Mesenchymal stem cell (in vitro differentiated cells and primary cell): ENCODE data around the gene WDTC1.
"Not testable (repeated sequence)": the region's sequence is repeated elsewhere in the genome, so short reads cannot be mapped to it uniquely, and the experiment has no call there.

ENCODE experiments used
- DNase-seq: peaks from one replicate; pipeline ENCODE4 v3.0.0-alpha.2; 2013
- H2AFZ ChIP-seq: one replicate; pipeline ENCODE4 v1.6.1; 2013; ENCODE audit warnings: low read depth, mild to moderate bottlenecking, control low read depth, inconsistent platforms, low read length, moderate library complexity
- H2AK5ac ChIP-seq: 2 replicates; pipeline ENCODE4 v1.6.1; 2013; ENCODE audit warnings: low read length, moderate library complexity, mild to moderate bottlenecking, inconsistent platforms; ENCODE audit not compliant: severe bottlenecking
- H2BK120ac ChIP-seq: one replicate; pipeline ENCODE4 v1.6.1; 2013; ENCODE audit warnings: low read depth, mild to moderate bottlenecking, inconsistent platforms, low read length, moderate library complexity
- H2BK12ac ChIP-seq, 2 experiments: one replicate each; pipeline ENCODE4 v1.6.1; 2013; ENCODE audit warnings: inconsistent platforms in 2 of 2, low read length in 2 of 2, mild to moderate bottlenecking in 2 of 2, moderate library complexity in 2 of 2, control low read depth in 1 of 2
- H2BK15ac ChIP-seq: one replicate; pipeline ENCODE4 v1.6.1; 2013; ENCODE audit warnings: mild to moderate bottlenecking, low read depth, inconsistent platforms; ENCODE audit not compliant: poor library complexity, severe bottlenecking
- H2BK5ac ChIP-seq: 2 replicates; pipeline ENCODE4 v1.6.1; 2013; ENCODE audit warnings: low read depth, mild to moderate bottlenecking, low read length, control low read depth, inconsistent platforms; ENCODE audit not compliant: poor library complexity, severe bottlenecking
- H3K14ac ChIP-seq, 2 experiments: one replicate each; pipeline ENCODE4 v1.6.1; 2013; ENCODE audit warnings: inconsistent platforms in 2 of 2, low read length in 2 of 2, control low read depth in 1 of 2, mild to moderate bottlenecking in 1 of 2, moderate library complexity in 1 of 2
- H3K18ac ChIP-seq, 2 experiments: one replicate each; pipeline ENCODE4 v1.6.1; 2013; ENCODE audit warnings: inconsistent platforms in 2 of 2, low read length in 2 of 2, control low read depth in 1 of 2, low read depth in 1 of 2, mild to moderate bottlenecking in 1 of 2
- H3K23ac ChIP-seq, 2 experiments: one replicate each; pipeline ENCODE4 v1.6.1; 2013; ENCODE audit warnings: inconsistent platforms in 2 of 2, low read length in 2 of 2, mild to moderate bottlenecking in 2 of 2, moderate library complexity in 2 of 2, control low read depth in 1 of 2
- H3K27ac ChIP-seq: 2 replicates; pipeline ENCODE4 v1.5.1; 2013; ENCODE audit warnings: mild to moderate bottlenecking, moderate library complexity, low read length, control low read depth, inconsistent platforms; ENCODE audit not compliant: poor library complexity, severe bottlenecking
- H3K27me3 ChIP-seq, 2 experiments: 2 replicates each; pipeline versions ENCODE4 v1.6.1 to v1.7.0; 2013; ENCODE audit warnings: low read length in 2 of 2, mild to moderate bottlenecking in 2 of 2, moderate library complexity in 2 of 2, control low read depth in 1 of 2, inconsistent platforms in 1 of 2; ENCODE audit not compliant: control insufficient read depth in 1 of 2, insufficient read depth in 1 of 2
- H3K36me3 ChIP-seq, 2 experiments: 2 replicates each; pipeline versions ENCODE4 v1.6.1 to v1.7.0; 2013; ENCODE audit warnings: low read length in 2 of 2, control low read depth in 1 of 2, inconsistent platforms in 1 of 2, low read depth in 1 of 2, mild to moderate bottlenecking in 1 of 2; ENCODE audit not compliant: insufficient read depth in 2 of 2, control insufficient read depth in 1 of 2
- H3K4ac ChIP-seq, 2 experiments: one replicate each; pipeline ENCODE4 v1.6.1; 2013; ENCODE audit warnings: inconsistent platforms in 2 of 2, low read length in 2 of 2, mild to moderate bottlenecking in 2 of 2, moderate library complexity in 2 of 2, control low read depth in 1 of 2, low read depth in 1 of 2
- H3K4me1 ChIP-seq: 2 replicates; pipeline ENCODE4 v1.6.1; 2013; ENCODE audit warnings: low read depth, low read length, control low read depth; ENCODE audit not compliant: control insufficient read depth, insufficient read depth
- H3K4me2 ChIP-seq: 2 replicates; pipeline ENCODE4 v1.6.1; 2013; ENCODE audit warnings: low read length, mild to moderate bottlenecking, inconsistent platforms; ENCODE audit not compliant: poor library complexity, severe bottlenecking
- H3K4me3 ChIP-seq, 2 experiments: 2 replicates each; pipeline versions ENCODE4 v1.5.1 to v1.7.0; 2013; ENCODE audit warnings: low read length in 2 of 2, mild to moderate bottlenecking in 2 of 2, control low read depth in 1 of 2, low read depth in 1 of 2; ENCODE audit not compliant: insufficient read depth in 1 of 2
- H3K79me1 ChIP-seq: replicated peaks from 2 replicates; pipeline ENCODE4 v1.6.1; 2013; ENCODE audit warnings: mild to moderate bottlenecking, control low read depth, low read length, inconsistent platforms; ENCODE audit not compliant: poor library complexity, severe bottlenecking
- H3K9ac ChIP-seq: 2 replicates; pipeline ENCODE4 v1.7.0; 2013; ENCODE audit warnings: mild to moderate bottlenecking, low read length, moderate library complexity
- H3K9me3 ChIP-seq: 2 replicates; pipeline ENCODE4 v1.7.0; 2013; ENCODE audit warnings: mild to moderate bottlenecking, low read length; ENCODE audit not compliant: control insufficient read depth
- H4K8ac ChIP-seq: one replicate; pipeline ENCODE4 v1.6.1; 2013; ENCODE audit warnings: inconsistent platforms, mild to moderate bottlenecking, low read length, moderate library complexity
- H4K91ac ChIP-seq: one replicate; pipeline ENCODE4 v1.6.1; 2013; ENCODE audit warnings: mild to moderate bottlenecking, low read length, inconsistent platforms
- WGBS: methylation state at CpG from one replicate; pipeline ENCODE4 v1.1.7; 2013; ENCODE audit warnings: mixed read lengths; 5-methylcytosine and 5-hydroxymethylcytosine counted together

Gene WDTC1

GRCh38 chr1:27241677-27242076 lies 7.2 kb downstream of the WDTC1 start:
- Histone ChIP-seq H3K9ac (no peak overlapping the region), H4K8ac (no peak overlapping the region), H3K36me3 (peaks cover 0 to 3% of the 10 kb centered on the region in 2 experiments), H3K27ac (no peak overlapping the region), H2BK120ac (no peak overlapping the region), H2AFZ (no peak overlapping the region), H2BK5ac (no peak overlapping the region), H3K79me1 (peaks cover 23% of the 10 kb centered on the region), H2AK5ac (no peak overlapping the region), H2BK12ac (no peak overlapping the region), H3K18ac (no peak overlapping the region), H2BK15ac (no peak overlapping the region), H3K4me3 (no peak overlapping the region), H3K4ac (no peak overlapping the region), H4K91ac (no peak overlapping the region), H3K9me3 (no peaks in the 10 kb centered on the region), H3K27me3 (no peaks in the 10 kb centered on the region), H3K4me2 (no peak overlapping the region), H3K14ac (no peak overlapping the region), H3K23ac (no peak overlapping the region), H3K4me1 (no peaks in the 10 kb centered on the region)
- no peak for DNase-seq
- WGBS = 100% methylated on average over 4 of the region's 4 CpGs

GRCh38 chr1:27243665-27244064 lies 9.2 kb downstream of the WDTC1 start:
- H4K8ac ChIP-seq, H3K18ac ChIP-seq, H3K4me3 ChIP-seq, H2AFZ ChIP-seq, H2BK120ac ChIP-seq, H2BK12ac ChIP-seq, H3K9me3 ChIP-seq, H2BK15ac ChIP-seq, H3K4me1 ChIP-seq, H3K27ac ChIP-seq, H3K4ac ChIP-seq, H3K36me3 ChIP-seq, H2AK5ac ChIP-seq, H3K9ac ChIP-seq, H4K91ac ChIP-seq, H3K23ac ChIP-seq, H3K4me2 ChIP-seq, H3K27me3 ChIP-seq, DNase-seq, H3K14ac ChIP-seq, H2BK5ac ChIP-seq: not testable (repeated sequence)
- peaks cover 21% of the 10 kb centered on the region for H3K79me1 ChIP-seq
- WGBS = 93% methylated on average over 3 of the region's 5 CpGs

GRCh38 chr1:27246194-27246593 lies 11.8 kb downstream of the WDTC1 start:
- no peak overlapping the region for H2BK15ac ChIP-seq
- H2AK5ac ChIP-seq = no peak overlapping the region
- no CpG with 5 or more reads among the region's 1 CpG for WGBS
- H4K91ac ChIP-seq = no peak overlapping the region
- H3K4me2 ChIP-seq = no peak overlapping the region
- no peak overlapping the region for H2AFZ ChIP-seq
- peaks cover 11% of the 10 kb centered on the region for H3K79me1 ChIP-seq
- H2BK120ac ChIP-seq = no peak overlapping the region
- no peak overlapping the region for H3K4me3 ChIP-seq
- no peak overlapping the region for H3K23ac ChIP-seq
- H3K4ac ChIP-seq = no peak overlapping the region
- no peak overlapping the region for H3K27ac ChIP-seq
- H4K8ac ChIP-seq = no peak overlapping the region
- no peak overlapping the region for H3K9ac ChIP-seq
- H3K9me3 ChIP-seq = no peaks in the 10 kb centered on the region
- no peak for DNase-seq
- H3K27me3 ChIP-seq = no peaks in the 10 kb centered on the region
- H3K4me1 ChIP-seq = no peaks in the 10 kb centered on the region
- H2BK5ac ChIP-seq = no peak overlapping the region
- no peak overlapping the region for H3K14ac ChIP-seq
- H3K36me3 ChIP-seq = peaks cover 0 to 3% of the 10 kb centered on the region in 2 experiments
- H3K18ac ChIP-seq = no peak overlapping the region
- no peak overlapping the region for H2BK12ac ChIP-seq

DNA sequence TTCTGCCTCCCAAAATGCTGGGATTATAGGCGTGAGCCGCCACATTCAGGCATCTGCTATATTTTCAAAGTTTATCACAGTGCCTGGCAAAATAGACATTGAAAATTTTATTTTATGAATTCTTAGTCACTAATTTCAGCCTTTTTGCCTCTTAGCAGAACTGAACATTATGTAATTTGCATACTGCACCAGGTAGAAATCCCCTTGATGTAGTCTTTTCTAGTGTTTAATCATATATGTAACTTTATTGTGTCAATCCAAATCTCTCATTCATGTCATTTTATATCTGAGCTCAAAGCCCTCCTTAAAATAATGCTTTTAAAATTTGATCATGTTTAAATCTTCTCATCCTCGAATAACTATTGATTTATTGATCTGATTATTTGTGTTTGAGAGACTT lies 19.2 kb downstream of the WDTC1 start:
- WGBS = 100% methylated on average over 1 of the region's 3 CpGs
- H3K4me3 ChIP-seq = no peak overlapping the region

More for the DNA sequence above, 19.2 kb downstream of the WDTC1 start:
- no peak overlapping the region for H2BK120ac ChIP-seq
- H2AK5ac ChIP-seq = no peak overlapping the region
- no peak overlapping the region for H4K8ac ChIP-seq
- no peak overlapping the region for H2AFZ ChIP-seq
- H3K23ac ChIP-seq = no peak overlapping the region
- H4K91ac ChIP-seq = no peak overlapping the region
- H3K79me1 ChIP-seq = peaks cover 16% of the 10 kb centered on the region
- H3K4ac ChIP-seq = no peak overlapping the region
- no peak overlapping the region for H3K18ac ChIP-seq
- H3K14ac ChIP-seq = no peak overlapping the region
- H3K4me2 ChIP-seq = no peak overlapping the region
- H3K36me3 ChIP-seq = no peaks in the 10 kb centered on the region
- H3K9ac ChIP-seq = no peak overlapping the region
- peaks cover 3% of the 10 kb centered on the region for H3K4me1 ChIP-seq
- no peaks in the 10 kb centered on the region for H3K27me3 ChIP-seq
- no peaks in the 10 kb centered on the region for H3K9me3 ChIP-seq
- H2BK12ac ChIP-seq = no peak overlapping the region
- H2BK5ac ChIP-seq = no peak overlapping the region
- no peak overlapping the region for H2BK15ac ChIP-seq
- H3K27ac ChIP-seq = no peak overlapping the region
- no peak for DNase-seq
